Activated T-helper 1 cell treated with anti-CD3 and anti-CD28 coated beads, Interleukin-12 subunit alpha, Interleukin-12 subunit beta, Interleukin-2, Interleukin-4 antibody, amounts not matched to agents 30 ng/mL and 10 ng/mL and 1 ng/mL, durations not matched to agents 14 hours and 24 hours and 36 hours (primary cell): ENCODE measurements around the gene SP4. TPM values are rescaled to one million over a fixed set of nuclear protein-coding genes. Genes with fewer than 3 reads are reported as not detected.
"Not testable (repeated sequence)": the region's sequence is repeated elsewhere in the genome, so short reads cannot be mapped to it uniquely, and the experiment has no call there.

Source experiments
- DNase-seq: peaks from one replicate; pipeline ENCODE4 v3.0.0; 2021; ENCODE audit warnings: low spot score
- H3K27ac Mint-ChIP-seq: one replicate; pipeline ENCODE4 v1.8.0; 2021; ENCODE audit warnings: mild to moderate bottlenecking, mixed read lengths
- H3K27me3 Mint-ChIP-seq: one replicate; pipeline ENCODE4 v1.8.0; 2022; ENCODE audit warnings: mild to moderate bottlenecking, moderate library complexity, mixed read lengths; ENCODE audit not compliant: insufficient read depth
- H3K36me3 Mint-ChIP-seq: one replicate; pipeline ENCODE4 v1.8.0; 2021; ENCODE audit warnings: low read depth, mixed read lengths
- H3K4me1 Mint-ChIP-seq: one replicate; pipeline ENCODE4 v1.8.0; 2021; ENCODE audit warnings: low read depth, mixed read lengths
- H3K4me3 Mint-ChIP-seq: one replicate; pipeline ENCODE4 v1.8.0; 2021; ENCODE audit warnings: mild to moderate bottlenecking, moderate library complexity, mixed read lengths
- H3K9me3 Mint-ChIP-seq: one replicate; pipeline ENCODE4 v1.8.0; 2021; ENCODE audit warnings: mixed read lengths
- intact Hi-C: fragments of 100-400 bp; cut with micrococcal nuclease; formaldehyde crosslinking; loops from one replicate; pipeline ENCODE4 v1.15.1; 2024
- total RNA-seq: library from RNA; stranded (reverse); gene quantifications from 2 replicates; pipeline ENCODE4 v1.2.3, GENCODE V29; 2022

The SP4 gene
- total RNA-seq, 1 donor from 2014 or later = 22.9 TPM

DNA sequence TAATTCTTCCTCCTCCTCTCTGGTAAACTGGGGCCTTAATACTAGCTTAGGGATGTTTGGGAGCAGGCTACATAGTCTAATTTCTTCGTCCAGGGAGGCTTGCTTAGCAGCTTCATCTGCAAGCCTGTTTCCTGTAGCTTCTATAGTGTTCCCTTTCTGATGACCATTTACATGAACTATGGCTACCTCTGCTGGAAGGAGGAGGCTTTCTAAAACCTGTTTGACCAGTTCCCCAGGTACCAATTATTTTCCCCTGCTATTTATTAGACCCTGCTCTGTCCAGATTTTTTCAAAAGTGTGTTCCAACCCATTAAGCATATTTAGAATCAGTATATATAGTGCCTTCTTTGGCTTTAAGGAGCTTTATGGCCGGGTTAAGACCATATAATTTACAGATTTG lies 76.1 kb downstream of the SP4 start:
- intact Hi-C loops = no loop called here

GRCh38 chr7:21507627-21508343 lies 79.9 kb downstream of the SP4 start:
- intact Hi-C loops = loop anchor here (1.0 kb wide), 1 partner anchor 251 kb away; no protein-coding TSS in a partner anchor
- Mint-ChIP-seq H3K27me3 (no peaks in the 10 kb centered on the region), H3K27ac (no peak overlapping the region), H3K4me1 (peaks cover 9% of the 10 kb centered on the region), H3K9me3 (peaks cover 38% of the 10 kb centered on the region), H3K4me3 (no peak overlapping the region), H3K36me3 (peaks cover 74% of the 10 kb centered on the region)
- no peak for DNase-seq

More for the DNA sequence above, 76.1 kb downstream of the SP4 start:
- Mint-ChIP-seq H3K4me3 (no peak overlapping the region), H3K9me3 (peaks cover 48% of the 10 kb centered on the region), H3K4me1 (peaks cover 9% of the 10 kb centered on the region), H3K27ac (no peak overlapping the region), H3K27me3 (no peaks in the 10 kb centered on the region), H3K36me3 (peaks cover 75% of the 10 kb centered on the region)
- no peak for DNase-seq

GRCh38 chr7:21508538-21508937 lies 80.7 kb downstream of the SP4 start:
- Mint-ChIP-seq H3K4me3 (no peak overlapping the region), H3K4me1 (peaks cover 9% of the 10 kb centered on the region), H3K27ac (no peak overlapping the region), H3K36me3 (peaks cover 68% of the 10 kb centered on the region), H3K9me3 (peaks cover 36% of the 10 kb centered on the region), H3K27me3 (no peaks in the 10 kb centered on the region)
- DNase-seq = no peak
- intact Hi-C loops = no loop called here

- Mint-ChIP-seq H3K4me1 (no peaks in the 10 kb centered on the region), H3K27me3 (no peaks in the 10 kb centered on the region), H3K9me3 (no peaks in the 10 kb centered on the region), H3K36me3 (peaks cover 28% of the 10 kb centered on the region), H3K4me3 (no peak overlapping the region), H3K27ac (no peak overlapping the region)
- DNase-seq = no peak
- intact Hi-C loops = no loop called here
Measured at GRCh38 chr7:21514062-21514461, 86.2 kb downstream of the SP4 start.

GRCh38 chr7:21524680-21525079 lies 96.8 kb downstream of the SP4 start:
- DNase-seq = no peak
- H3K9me3 Mint-ChIP-seq = no peaks in the 10 kb centered on the region
- intact Hi-C loops = no loop called here
- no peaks in the 10 kb centered on the region for H3K4me1 Mint-ChIP-seq
- peaks cover 18% of the 10 kb centered on the region for H3K27me3 Mint-ChIP-seq
- no peak overlapping the region for H3K4me3 Mint-ChIP-seq
- no peaks in the 10 kb centered on the region for H3K36me3 Mint-ChIP-seq
- no peak overlapping the region for H3K27ac Mint-ChIP-seq

DNA sequence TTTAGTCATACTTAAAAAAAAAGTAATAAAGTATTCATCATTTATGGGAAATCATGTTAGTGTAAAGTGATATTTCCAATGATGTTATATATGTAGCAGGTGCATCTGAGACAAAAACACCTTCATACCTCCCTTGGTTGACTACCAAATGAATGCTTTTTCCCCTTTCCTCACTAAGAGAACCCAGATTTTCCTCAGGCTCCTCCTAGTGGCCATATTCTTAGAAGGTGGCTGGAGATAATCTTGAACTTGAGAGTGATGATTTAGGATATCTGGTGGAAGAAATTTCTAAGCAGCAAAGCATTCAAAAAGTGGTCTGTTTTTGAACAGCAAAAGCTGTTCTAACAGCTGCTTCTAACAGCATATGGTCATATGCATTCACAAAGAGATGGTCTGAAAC lies 98.1 kb downstream of the SP4 start:
- DNase-seq = no peak

DNA sequence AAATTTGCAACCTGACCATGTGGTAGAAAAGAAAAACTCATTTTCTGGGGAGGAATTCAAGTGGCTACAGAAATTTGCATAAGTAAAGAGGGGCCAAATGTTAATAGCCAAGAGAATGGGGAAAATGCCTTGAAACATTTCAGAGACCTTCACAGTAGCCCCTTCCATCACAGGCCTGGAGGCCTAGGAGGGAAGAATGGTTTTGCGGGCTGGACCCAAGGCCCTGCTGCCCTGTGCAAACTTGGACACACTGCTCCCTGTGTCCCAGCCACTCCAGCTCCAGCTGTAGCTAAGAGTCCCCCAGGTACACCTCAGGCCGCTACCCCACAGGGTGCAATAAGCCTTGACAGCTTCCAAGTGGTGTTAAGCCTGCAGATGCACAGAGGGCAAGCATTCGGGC lies 98.6 kb downstream of the SP4 start:
- Mint-ChIP-seq H3K27me3 (peaks cover 23% of the 10 kb centered on the region), H3K4me1 (no peaks in the 10 kb centered on the region), H3K36me3 (no peaks in the 10 kb centered on the region), H3K9me3 (no peaks in the 10 kb centered on the region), H3K4me3 (no peak overlapping the region), H3K27ac (no peak overlapping the region)
- intact Hi-C loops = loop anchor here (1.0 kb wide), 1 partner anchor 270 kb away; no protein-coding TSS in a partner anchor
- no peak for DNase-seq

More for the DNA sequence above, 98.1 kb downstream of the SP4 start:
- Mint-ChIP-seq H3K27me3 (peaks cover 21% of the 10 kb centered on the region), H3K4me3 (no peak overlapping the region), H3K27ac (no peak overlapping the region), H3K36me3 (no peaks in the 10 kb centered on the region), H3K4me1 (no peaks in the 10 kb centered on the region), H3K9me3 (no peaks in the 10 kb centered on the region)
- intact Hi-C loops = loop anchor here (1.0 kb wide), 1 partner anchor 270 kb away; no protein-coding TSS in a partner anchor

GRCh38 chr7:21532485-21532884 lies 104.6 kb downstream of the SP4 start:
- H3K4me3 Mint-ChIP-seq, intact Hi-C loops, H3K27ac Mint-ChIP-seq, H3K4me1 Mint-ChIP-seq, DNase-seq, H3K9me3 Mint-ChIP-seq, H3K36me3 Mint-ChIP-seq: not testable (repeated sequence)
- peaks cover 25% of the 10 kb centered on the region for H3K27me3 Mint-ChIP-seq

DNA sequence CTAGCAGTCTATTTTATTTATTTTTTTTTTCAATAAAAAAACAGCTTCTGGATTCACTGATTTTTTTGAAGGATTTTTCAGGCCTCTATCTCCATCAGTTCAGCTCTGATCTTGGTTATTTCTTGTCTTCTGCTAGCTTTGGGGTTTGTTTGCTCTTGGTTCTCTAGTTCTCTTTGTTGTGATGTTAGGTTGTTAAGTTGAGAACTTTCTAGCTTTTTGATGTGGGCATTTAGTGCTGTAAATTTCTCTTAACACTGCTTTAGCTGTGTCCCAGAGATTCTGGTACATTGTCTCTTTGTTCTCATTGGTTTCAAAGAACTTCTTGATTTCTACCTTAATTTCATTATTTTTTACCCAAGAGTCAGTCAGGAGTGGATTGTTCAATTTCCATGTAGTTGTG lies 105.8 kb downstream of the SP4 start:
- H3K36me3 Mint-ChIP-seq, H3K4me3 Mint-ChIP-seq, H3K27ac Mint-ChIP-seq, H3K9me3 Mint-ChIP-seq, intact Hi-C loops, DNase-seq, H3K4me1 Mint-ChIP-seq: not testable (repeated sequence)
- H3K27me3 Mint-ChIP-seq = peaks cover 23% of the 10 kb centered on the region

- H3K36me3 Mint-ChIP-seq, H3K9me3 Mint-ChIP-seq, intact Hi-C loops, H3K27ac Mint-ChIP-seq, H3K4me3 Mint-ChIP-seq, DNase-seq: not testable (repeated sequence)
- Mint-ChIP-seq H3K4me1 (peaks cover 14% of the 10 kb centered on the region), H3K27me3 (peaks cover 21% of the 10 kb centered on the region)
Measured at GRCh38 chr7:21536445-21537118, 108.7 kb downstream of the SP4 start.

DNA sequence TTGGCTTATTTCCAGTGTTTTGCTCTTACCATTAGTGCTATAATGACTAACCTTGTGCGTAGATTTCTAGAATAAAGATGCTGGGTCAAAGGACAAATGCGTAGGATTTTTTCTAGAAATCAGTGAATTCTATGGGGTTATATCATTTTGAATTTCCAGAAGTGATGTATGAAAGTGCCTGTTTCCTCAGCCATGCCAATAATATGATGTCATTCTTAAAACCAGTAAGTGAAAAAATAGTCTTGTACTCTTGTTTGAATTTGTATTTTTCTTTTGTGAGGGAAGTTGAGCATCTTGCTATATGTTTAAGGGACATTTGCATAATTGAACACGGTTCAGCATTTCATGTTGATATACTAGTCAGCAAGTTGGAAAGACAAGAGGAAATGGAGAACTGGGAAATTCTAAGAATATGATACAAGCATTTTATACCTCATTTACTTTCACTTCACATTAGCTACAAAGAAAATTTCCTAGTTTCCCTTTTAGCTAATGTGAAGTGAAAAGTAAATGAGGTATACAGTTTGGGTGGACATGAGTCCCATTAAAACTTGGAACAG lies 111.1 kb downstream of the SP4 start:
- H3K27ac Mint-ChIP-seq = no peak overlapping the region
- H3K9me3 Mint-ChIP-seq = no peaks in the 10 kb centered on the region
- peaks cover 1% of the 10 kb centered on the region for H3K36me3 Mint-ChIP-seq
- no peak for DNase-seq
- intact Hi-C loops = no loop called here
- H3K4me3 Mint-ChIP-seq = no peak overlapping the region
- H3K4me1 Mint-ChIP-seq = peaks cover 19% of the 10 kb centered on the region
- peaks cover 23% of the 10 kb centered on the region for H3K27me3 Mint-ChIP-seq

DNA sequence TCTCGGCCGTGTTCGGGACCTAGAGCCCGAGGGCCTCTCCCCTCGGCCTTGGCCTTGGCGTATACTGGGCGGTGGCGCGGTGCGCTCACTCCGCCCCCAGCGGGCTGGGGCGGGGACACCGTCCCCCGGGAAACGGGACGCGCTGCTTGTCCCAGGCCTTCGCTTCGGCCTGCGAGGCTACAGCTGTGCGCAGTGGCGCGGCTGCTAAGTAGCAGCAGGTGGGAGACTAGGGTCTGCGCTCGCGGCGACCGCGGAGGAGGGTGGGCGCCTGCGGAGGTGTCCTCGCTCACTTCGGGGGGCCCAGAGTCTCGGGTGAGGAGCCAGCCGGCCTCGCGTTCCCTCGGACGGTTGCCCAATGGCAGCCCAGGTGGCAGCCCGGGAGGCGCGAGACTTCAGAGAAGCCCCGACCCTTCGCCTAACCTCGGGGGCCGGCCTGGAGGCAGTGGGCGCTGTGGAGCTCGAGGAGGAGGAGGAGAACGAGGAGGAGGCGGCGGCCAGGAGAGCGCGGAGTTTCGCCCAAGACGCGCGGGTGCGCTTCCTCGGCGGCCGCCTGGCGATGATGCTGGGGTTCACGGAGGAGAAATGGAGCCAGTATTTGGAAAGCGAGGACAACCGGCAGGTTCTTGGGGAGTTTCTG lies 115.1 kb downstream of the SP4 start, which contains the start of gene DNAH11:
Gene DNAH11, plus strand, starts transcription at position 149 of the 637 bp plus-strand sequence. Its CDS starts 207 bp downstream, at position 356.
- Mint-ChIP-seq H3K9me3 (no peaks in the 10 kb centered on the region), H3K4me1 (peaks cover 22% of the 10 kb centered on the region), H3K27me3 (peaks cover 41% of the 10 kb centered on the region), H3K36me3 (peaks cover 11% of the 10 kb centered on the region), H3K27ac (peak within 1 kb of the TSS; percentile 44), H3K4me3 (peak within 1 kb of the TSS; percentile 81)
- peak; percentile 21 for DNase-seq
- intact Hi-C loops = loop anchor here (1.0 to 10.0 kb wide), 5 partner anchors 115 to 748 kb away; partner anchors contain the start of gene SP4
